Trophoblast cell (in vitro differentiated cells and primary cell): ENCODE results near the gene CERS6.
A peak's percentile ranks its signal among the peaks of the same experiment; 100 is the strongest.

Experiments used
- DNase-seq, 2 donors: peaks; one replicate each; pipeline ENCODE4 v3.0.0-alpha.2; 2016
- H2AFZ ChIP-seq: 2 replicates; pipeline ENCODE4 v1.6.1; 2013; ENCODE audit warnings: low read length, moderate library complexity, mild to moderate bottlenecking; ENCODE audit not compliant: insufficient read depth, poor library complexity
- H2AK5ac ChIP-seq: 2 replicates; pipeline ENCODE4 v1.6.1; 2013; ENCODE audit warnings: mild to moderate bottlenecking, low read length
- H2BK120ac ChIP-seq: 2 replicates; pipeline ENCODE4 v1.6.1; 2013; ENCODE audit warnings: low read length, mild to moderate bottlenecking, moderate library complexity; ENCODE audit not compliant: insufficient read depth, poor library complexity
- H2BK12ac ChIP-seq: 2 replicates; pipeline ENCODE4 v1.6.1; 2013; ENCODE audit warnings: mild to moderate bottlenecking, low read length, moderate library complexity
- H2BK5ac ChIP-seq: 2 replicates; pipeline ENCODE4 v1.6.1; 2013; ENCODE audit warnings: low read length, low read depth, moderate library complexity, mild to moderate bottlenecking; ENCODE audit not compliant: poor library complexity
- H3K14ac ChIP-seq: 2 replicates; pipeline ENCODE4 v1.6.1; 2013; ENCODE audit warnings: mild to moderate bottlenecking, low read length
- H3K18ac ChIP-seq: 2 replicates; pipeline ENCODE4 v1.6.1; 2013; ENCODE audit warnings: mild to moderate bottlenecking, low read length
- H3K23ac ChIP-seq: 2 replicates; pipeline ENCODE4 v1.6.1; 2013; ENCODE audit warnings: low read length
- H3K27ac ChIP-seq: 2 replicates; pipeline ENCODE4 v1.5.1; 2013; ENCODE audit warnings: low read depth, mild to moderate bottlenecking, inconsistent platforms, low read length, moderate library complexity
- H3K27me3 ChIP-seq: 2 replicates; pipeline ENCODE4 v1.6.1; 2013; ENCODE audit warnings: inconsistent platforms, mild to moderate bottlenecking, low read length, moderate library complexity; ENCODE audit not compliant: insufficient read depth
- H3K36me3 ChIP-seq, 2 experiments: 1 replicate in 1 of 2; 2 replicates in 1 of 2; pipeline ENCODE4 v1.6.1; 2013; ENCODE audit warnings: low read length in 2 of 2, mild to moderate bottlenecking in 2 of 2, moderate library complexity in 1 of 2; ENCODE audit not compliant: insufficient read depth in 2 of 2, control insufficient read depth in 1 of 2
- H3K4ac ChIP-seq: 2 replicates; pipeline ENCODE4 v1.6.1; 2013; ENCODE audit warnings: low read depth, mild to moderate bottlenecking, low read length, moderate library complexity
- H3K4me1 ChIP-seq, 2 experiments: 1 replicate in 1 of 2; 2 replicates in 1 of 2; pipeline ENCODE4 v1.6.1; 2013; ENCODE audit warnings: low read length in 2 of 2, mild to moderate bottlenecking in 2 of 2, moderate library complexity in 1 of 2; ENCODE audit not compliant: insufficient read depth in 2 of 2, control insufficient read depth in 1 of 2
- H3K4me2 ChIP-seq: 2 replicates; pipeline ENCODE4 v1.6.1; 2013; ENCODE audit warnings: inconsistent platforms, mild to moderate bottlenecking, low read length, moderate library complexity
- H3K4me3 ChIP-seq: 2 replicates; pipeline ENCODE4 v1.5.1; 2013; ENCODE audit warnings: mild to moderate bottlenecking, low read depth, low read length, inconsistent platforms
- H3K79me1 ChIP-seq: one replicate; pipeline ENCODE4 v1.6.1; 2013; ENCODE audit warnings: low read length
- H3K79me2 ChIP-seq: 2 replicates; pipeline ENCODE4 v1.6.1; 2013; ENCODE audit warnings: low read length, mild to moderate bottlenecking; ENCODE audit not compliant: control insufficient read depth, insufficient read depth, poor library complexity
- H3K9ac ChIP-seq: 2 replicates; pipeline ENCODE4 v1.6.1; 2013; ENCODE audit warnings: mild to moderate bottlenecking, low read length
- H3K9me3 ChIP-seq: 2 replicates; pipeline ENCODE4 v1.6.1; 2013; ENCODE audit warnings: low read depth, mild to moderate bottlenecking, control low read depth, inconsistent platforms, low read length; ENCODE audit not compliant: insufficient read depth
- H4K12ac ChIP-seq: 2 replicates; pipeline ENCODE4 v1.6.1; 2013; ENCODE audit warnings: low read depth, mild to moderate bottlenecking, low read length, moderate library complexity
- H4K8ac ChIP-seq: 2 replicates; pipeline ENCODE4 v1.6.1; 2013; ENCODE audit warnings: low read depth, mild to moderate bottlenecking, low read length, moderate library complexity
- H4K91ac ChIP-seq: one replicate; pipeline ENCODE4 v1.6.1; 2013; ENCODE audit warnings: low read depth, mild to moderate bottlenecking, low read length, moderate library complexity
- WGBS: extraction: QIAGEN DNeasy Blood & Tissue Kit; methylation state at CpG from one replicate; pipeline ENCODE4 v1.1.7; 2013; ENCODE audit warnings: missing lambda C conversion rate; ENCODE audit not compliant: insufficient read length, insufficient coverage; ENCODE audit errors: extremely low coverage; 5-methylcytosine and 5-hydroxymethylcytosine counted together

The CERS6 gene

GRCh38 chr2:168753765-168754329 is 297.8 kb downstream of the CERS6 start:
- no peak overlapping the region for H3K4ac ChIP-seq
- H2AK5ac ChIP-seq = no peak overlapping the region
- no peak overlapping the region for H3K4me3 ChIP-seq
- H3K9ac ChIP-seq = no peak overlapping the region
- H3K36me3 ChIP-seq = peaks cover 0 to 2% of the 10 kb centered on the region in 2 experiments
- no peak overlapping the region for H2BK120ac ChIP-seq
- no peak overlapping the region for H3K23ac ChIP-seq
- no peak overlapping the region for H3K27ac ChIP-seq
- H3K18ac ChIP-seq = no peak overlapping the region
- peaks cover 1 to 2% of the 10 kb centered on the region in 2 experiments for H3K4me1 ChIP-seq
- DNase-seq = no peak
- no peak overlapping the region for H4K12ac ChIP-seq
- H4K8ac ChIP-seq = no peak overlapping the region
- peaks cover 2% of the 10 kb centered on the region for H3K9me3 ChIP-seq
- no peak overlapping the region for H2BK5ac ChIP-seq
- H3K14ac ChIP-seq = no peak overlapping the region
- H4K91ac ChIP-seq = no peak overlapping the region
- H2BK12ac ChIP-seq = no peak overlapping the region
- WGBS = no CpG with 5 or more reads among the region's 8 CpGs
- no peaks in the 10 kb centered on the region for H3K79me1 ChIP-seq
- H3K4me2 ChIP-seq = no peak overlapping the region
- no peaks in the 10 kb centered on the region for H3K79me2 ChIP-seq
- H2AFZ ChIP-seq = no peak overlapping the region
- no peaks in the 10 kb centered on the region for H3K27me3 ChIP-seq

DNA sequence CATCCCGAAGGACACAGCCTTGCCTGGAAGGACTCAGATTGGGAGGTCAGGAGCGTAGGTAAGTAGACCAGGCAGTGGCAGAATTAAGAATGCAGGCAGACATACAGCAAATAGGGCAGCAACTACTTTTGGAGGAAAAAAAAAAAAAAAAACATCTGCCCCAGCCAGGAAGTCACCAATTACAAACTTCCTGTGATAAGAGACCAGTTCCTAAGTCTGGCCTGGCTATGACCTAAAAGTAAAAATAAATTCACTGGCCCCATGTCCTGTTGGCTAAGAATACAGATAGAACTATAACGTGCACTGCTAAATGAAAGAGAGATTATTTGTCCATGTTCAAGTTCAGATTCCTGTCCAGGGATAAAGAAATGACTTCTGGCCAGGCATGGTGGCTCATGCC is 301.2 kb downstream of the CERS6 start:
- no peaks in the 10 kb centered on the region for H3K27me3 ChIP-seq
- H2BK5ac ChIP-seq = no peak overlapping the region
- peaks cover 0 to 4% of the 10 kb centered on the region in 2 experiments for H3K36me3 ChIP-seq
- H4K12ac ChIP-seq = no peak overlapping the region
- H3K27ac ChIP-seq = no peak overlapping the region
- DNase-seq = no peak
- H3K79me1 ChIP-seq = no peaks in the 10 kb centered on the region
- no peaks in the 10 kb centered on the region for H3K79me2 ChIP-seq
- H3K4me2 ChIP-seq = no peak overlapping the region
- WGBS = no CpG with 5 or more reads among the region's 3 CpGs
- H3K9me3 ChIP-seq = peaks cover 2% of the 10 kb centered on the region
- H4K91ac ChIP-seq = no peak overlapping the region
- H3K4me1 ChIP-seq = peaks cover 1 to 2% of the 10 kb centered on the region in 2 experiments
- no peak overlapping the region for H3K9ac ChIP-seq
- H2BK120ac ChIP-seq = no peak overlapping the region
- H3K14ac ChIP-seq = no peak overlapping the region
- H3K4ac ChIP-seq = no peak overlapping the region
- no peak overlapping the region for H2AFZ ChIP-seq
- no peak overlapping the region for H3K18ac ChIP-seq
- H2AK5ac ChIP-seq = no peak overlapping the region
- H3K23ac ChIP-seq = no peak overlapping the region
- H3K4me3 ChIP-seq = no peak overlapping the region
- no peak overlapping the region for H4K8ac ChIP-seq
- H2BK12ac ChIP-seq = no peak overlapping the region

DNA sequence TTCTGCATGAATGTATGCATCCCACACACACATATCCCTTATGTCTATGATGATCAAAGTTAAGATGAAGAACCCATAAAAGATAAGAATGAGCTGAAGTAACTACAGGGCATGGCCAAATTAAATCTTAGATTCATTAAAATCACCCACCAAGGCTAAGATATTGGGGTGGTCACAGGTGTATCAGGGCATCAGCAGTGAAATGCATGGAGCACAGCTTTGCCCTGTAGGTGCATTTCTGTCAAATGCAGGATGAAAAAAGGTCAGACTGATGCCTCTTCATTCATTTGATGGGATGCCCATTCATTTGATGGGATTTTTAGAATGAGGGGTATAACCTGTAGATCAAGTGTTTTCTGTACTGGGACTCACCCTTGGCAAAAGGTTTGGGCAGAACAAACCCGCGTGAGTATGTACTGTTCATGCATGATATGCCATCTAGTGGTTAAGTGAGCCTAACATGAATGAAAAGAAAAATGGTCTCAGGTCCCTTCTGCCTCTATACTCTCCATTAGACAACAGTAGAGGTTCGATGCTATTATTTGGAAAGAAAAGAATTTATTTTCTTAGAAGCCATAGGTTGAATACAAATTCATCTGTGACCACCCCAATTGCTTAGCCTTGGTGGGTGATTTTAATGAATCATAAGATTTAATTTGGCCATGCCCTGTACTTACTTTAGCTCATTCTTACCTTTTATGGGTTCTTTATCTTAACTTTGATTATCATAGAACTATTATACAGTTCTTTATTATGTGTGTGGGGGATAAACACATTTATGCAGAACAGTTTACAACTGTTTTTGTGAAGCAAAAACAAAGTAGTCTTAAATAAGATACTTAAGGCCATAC is 303.1 kb downstream of the CERS6 start:
- no peak overlapping the region for H3K4me3 ChIP-seq
- H4K8ac ChIP-seq = no peak overlapping the region
- peaks cover 2% of the 10 kb centered on the region for H3K9me3 ChIP-seq
- peak; percentile 6 to 76 for DNase-seq
- no peak overlapping the region for H3K4me2 ChIP-seq
- H3K4ac ChIP-seq = no peak overlapping the region
- no peaks in the 10 kb centered on the region for H3K79me2 ChIP-seq
- no peak overlapping the region for H4K91ac ChIP-seq
- H3K18ac ChIP-seq = no peak overlapping the region
- H3K9ac ChIP-seq = no peak overlapping the region
- no peak overlapping the region for H3K27ac ChIP-seq
- H2AFZ ChIP-seq = no peak overlapping the region
- H2AK5ac ChIP-seq = no peak overlapping the region
- no peak overlapping the region for H2BK12ac ChIP-seq
- H3K79me1 ChIP-seq = no peaks in the 10 kb centered on the region
- no peak overlapping the region for H2BK120ac ChIP-seq
- no peak overlapping the region for H4K12ac ChIP-seq
- H3K4me1 ChIP-seq = peaks cover 1 to 2% of the 10 kb centered on the region in 2 experiments
- no peaks in the 10 kb centered on the region for H3K27me3 ChIP-seq
- no peak overlapping the region for H3K23ac ChIP-seq
- WGBS = no CpG with 5 or more reads among the region's 3 CpGs
- H3K36me3 ChIP-seq = peaks cover 0 to 4% of the 10 kb centered on the region in 2 experiments
- no peak overlapping the region for H3K14ac ChIP-seq
- no peak overlapping the region for H2BK5ac ChIP-seq

- no peak overlapping the region for H3K4me2 ChIP-seq
- no peak overlapping the region for H3K14ac ChIP-seq
- H3K27me3 ChIP-seq = no peaks in the 10 kb centered on the region
- H3K4ac ChIP-seq = no peak overlapping the region
- no peak overlapping the region for H4K12ac ChIP-seq
- H4K91ac ChIP-seq = no peak overlapping the region
- H3K79me2 ChIP-seq = no peaks in the 10 kb centered on the region
- H2AFZ ChIP-seq = no peak overlapping the region
- H3K79me1 ChIP-seq = no peaks in the 10 kb centered on the region
- no peak overlapping the region for H3K4me3 ChIP-seq
- no peak overlapping the region for H3K27ac ChIP-seq
- no peak overlapping the region for H3K18ac ChIP-seq
- no peak overlapping the region for H2BK12ac ChIP-seq
- H3K4me1 ChIP-seq = peaks cover 0 to 5% of the 10 kb centered on the region in 2 experiments
- H3K36me3 ChIP-seq = peaks cover 0 to 4% of the 10 kb centered on the region in 2 experiments
- no peak for DNase-seq
- no peak overlapping the region for H2BK5ac ChIP-seq
- H2AK5ac ChIP-seq = no peak overlapping the region
- H3K23ac ChIP-seq = no peak overlapping the region
- H3K9me3 ChIP-seq = no peaks in the 10 kb centered on the region
- no peak overlapping the region for H4K8ac ChIP-seq
- H2BK120ac ChIP-seq = no peak overlapping the region
- WGBS = no CpG with 5 or more reads among the region's 1 CpG
- H3K9ac ChIP-seq = no peak overlapping the region
Measured at GRCh38 chr2:168765401-168765800, 309.3 kb downstream of the CERS6 start.
